HCT116 (cell line): Measurements from ENCODE around the gene ZEB2. TPM values are rescaled to one million over a fixed set of nuclear protein-coding genes. Genes with fewer than 3 reads are reported as not detected.

Experiments used
- ATAC-seq: fragments of 200-7000 bp; cut with Tn5 transposase; 2 replicates; pipeline ENCODE4 v1.9.1; 2020; ENCODE audit warnings: mild to moderate bottlenecking, moderate library complexity
- BruUV-seq: library from RNA; stranded (reverse); fragments of 400-500 nt; replicated peaks from 2 replicates; lab custom pipeline; 2021; lab: Mats Ljungman, UMichigan
- CTCF ChIA-PET: fragments of 300-600 bp; sonication (Branson Sonifier 250); formaldehyde crosslinking; loops from one replicate; lab custom pipeline; 2021; ENCODE audit warnings: antibody characterized with exemption; lab: Charles Lee
- POLR2A ChIA-PET: fragments of 300-600, 350-600 bp; sonication (Branson Sonifier 250); formaldehyde crosslinking; loops from one replicate; lab custom pipeline; 2021; ENCODE audit warnings: antibody characterized with exemption; lab: Charles Lee
- RAD21 ChIA-PET, 2 experiments: fragments of 300-600 bp; sonication (Branson Sonifier 250); formaldehyde crosslinking; loops; one replicate each; lab custom pipeline; 2023; ENCODE audit warnings: low total read pairs in 2 of 2; ENCODE audit not compliant: uncharacterized antibody in 2 of 2, unreplicated experiment in 2 of 2, low non-redundant PET in 1 of 2; lab: Charles Lee
- DNase-seq: peaks from one replicate; pipeline ENCODE4 v3.0.0-alpha.2; 2010; ENCODE audit warnings: low read depth, low spot score
- H2AFZ ChIP-seq: fragments of 200-600 bp; shearing (Covaris generic), sonication (generic); 2 replicates; pipeline ENCODE4 v1.6.1; 2017; ENCODE audit warnings: low read depth, mixed run types, mixed read lengths, antibody characterized with exemption, low read length; ENCODE audit not compliant: poor library complexity, severe bottlenecking
- H3K27ac ChIP-seq: 2 replicates; pipeline ENCODE4 v1.5.1; 2012; ENCODE audit warnings: low read depth, low read length
- H3K27me3 ChIP-seq: fragments of 200-600 bp; sonication (generic); 2 replicates; pipeline ENCODE4 v1.6.1; 2016; ENCODE audit warnings: mixed run types, low read length, mixed read lengths; ENCODE audit not compliant: insufficient read depth
- H3K36me3 ChIP-seq, 2 experiments: fragments of 200-500 bp in 1 of 2; fragments of 200-600 bp in 1 of 2; sonication (Bioruptor generic) in 1 of 2; sonication (generic) in 1 of 2; 2 replicates each; pipeline versions ENCODE4 v1.5.1 to v1.6.1; 2014 to 2016; ENCODE audit warnings: low read length in 2 of 2, inconsistent platforms in 1 of 2, mixed read lengths in 1 of 2, mixed run types in 1 of 2; ENCODE audit not compliant: insufficient read depth in 2 of 2, control insufficient read depth in 1 of 2
- H3K4me1 ChIP-seq, 2 experiments: fragments of 200-600 bp in 1 of 2; sonication (generic) in 1 of 2; 2 replicates each; pipeline versions ENCODE4 v1.5.1 to v1.6.1; 2012 to 2017; ENCODE audit warnings: low read length in 2 of 2, inconsistent platforms in 1 of 2, mild to moderate bottlenecking in 1 of 2, mixed read lengths in 1 of 2, mixed run types in 1 of 2, moderate library complexity in 1 of 2; ENCODE audit not compliant: insufficient read depth in 2 of 2, control insufficient read depth in 1 of 2
- H3K4me2 ChIP-seq: fragments of 200-600 bp; sonication (generic); 2 replicates; pipeline ENCODE4 v1.6.1; 2017; ENCODE audit warnings: mixed run types, low read length, mixed read lengths
- H3K4me3 ChIP-seq, 2 experiments: fragments of 200-600 bp in 1 of 2; sonication (generic) in 1 of 2; replicated peaks in 1 of 2; 2 replicates each; pipeline ENCODE4 v1.5.1; 2011 to 2016; ENCODE audit warnings: low read length in 2 of 2, control low read depth in 1 of 2, low read depth in 1 of 2, mild to moderate bottlenecking in 1 of 2, mixed read lengths in 1 of 2, mixed run types in 1 of 2
- H3K79me2 ChIP-seq: fragments of 200-600 bp; sonication (generic); 2 replicates; pipeline ENCODE4 v1.6.1; 2017; ENCODE audit warnings: mild to moderate bottlenecking, mixed run types, low read length, moderate library complexity, mixed read lengths; ENCODE audit not compliant: insufficient read depth
- H3K9ac ChIP-seq: fragments of 200-600 bp; sonication (generic); 2 replicates; pipeline ENCODE4 v1.6.1; 2016; ENCODE audit warnings: low read length, mixed read lengths
- H3K9me2 ChIP-seq: fragments of 200-600 bp; sonication (generic), shearing (Covaris generic); 2 replicates; pipeline ENCODE4 v1.6.1; 2017; ENCODE audit warnings: mixed run types, mild to moderate bottlenecking, moderate library complexity; ENCODE audit not compliant: insufficient read depth
- H3K9me3 ChIP-seq, 2 experiments: fragments of 200-500 bp in 1 of 2; fragments of 200-600 bp in 1 of 2; sonication (Bioruptor generic) in 1 of 2; sonication (generic) in 1 of 2; 2 replicates each; pipeline ENCODE4 v1.6.1; 2014 to 2017; ENCODE audit warnings: low read length in 2 of 2, mixed read lengths in 2 of 2, inconsistent platforms in 1 of 2, low read depth in 1 of 2, mild to moderate bottlenecking in 1 of 2, mixed run types in 1 of 2, moderate library complexity in 1 of 2; ENCODE audit not compliant: control insufficient read depth in 1 of 2, insufficient read depth in 1 of 2
- H4K20me1 ChIP-seq: fragments of 200-600 bp; sonication (generic), shearing (Covaris generic); 2 replicates; pipeline ENCODE4 v1.6.1; 2017; ENCODE audit warnings: mixed run types, mild to moderate bottlenecking, moderate library complexity; ENCODE audit not compliant: insufficient read depth
- EZH2 ChIP-seq: fragments of 200-600 bp; sonication (generic); IDR thresholded peaks from 2 replicates; pipeline ENCODE4 v1.6.1; 2017; ENCODE audit warnings: antibody characterized with exemption, mixed run types
- EZH2phosphoT487 ChIP-seq: fragments of 200-600 bp; IDR thresholded peaks from 2 replicates; pipeline ENCODE4 v1.6.1; 2018; ENCODE audit warnings: antibody characterized with exemption, borderline replicate concordance
- JUND ChIP-seq: IDR thresholded peaks from 2 replicates; pipeline ENCODE4 v1.6.1; 2012
- SIN3A ChIP-seq: IDR thresholded peaks from 2 replicates; pipeline ENCODE4 v1.6.1; 2012; ENCODE audit warnings: low read depth
- ZNF274 ChIP-seq: fragments of 200-500 bp; sonication (Bioruptor generic); IDR thresholded peaks from 2 replicates; pipeline ENCODE4 v1.6.1; 2014; ENCODE audit warnings: mild to moderate bottlenecking, low read depth, low read length, inconsistent platforms
- intact Hi-C: fragments of 100-400 bp; cut with micrococcal nuclease; formaldehyde crosslinking; loops from 2 replicates; pipeline ENCODE4 v1.10.0; 2022
- total RNA-seq: library from RNA; stranded (reverse); gene quantifications from one replicate; pipeline ENCODE4 v1.2.1, GENCODE V29; 2021; ENCODE audit not compliant: unreplicated experiment
- TF ChIP-seq, protein P1 (sequence below): IDR thresholded peaks from 2 replicates; pipeline ENCODE4 v1.6.1; 2011; ENCODE audit warnings: mild to moderate bottlenecking, low read length, moderate library complexity; ENCODE audit not compliant: insufficient replicate concordance; ENCODE audit errors: extremely low read depth
- TF ChIP-seq, protein P2 (sequence below), 3 experiments: fragments of 200-600 bp in 1 of 3; sonication (generic) in 1 of 3; IDR thresholded peaks in 2 of 3; conservative IDR thresholded peaks in 1 of 3; 2 replicates each; pipeline ENCODE4 v1.5.1; 2012 to 2017; ENCODE audit warnings: low read depth in 2 of 3, low read length in 2 of 3, antibody characterized with exemption in 1 of 3, borderline replicate concordance in 1 of 3, control low read depth in 1 of 3, mild to moderate bottlenecking in 1 of 3, mixed read lengths in 1 of 3, mixed run types in 1 of 3, moderate library complexity in 1 of 3; ENCODE audit not compliant: insufficient read depth in 1 of 3

Gene ZEB2
- total RNA-seq, 1 experiment from 2014 or later = 0.81 TPM

DNA sequence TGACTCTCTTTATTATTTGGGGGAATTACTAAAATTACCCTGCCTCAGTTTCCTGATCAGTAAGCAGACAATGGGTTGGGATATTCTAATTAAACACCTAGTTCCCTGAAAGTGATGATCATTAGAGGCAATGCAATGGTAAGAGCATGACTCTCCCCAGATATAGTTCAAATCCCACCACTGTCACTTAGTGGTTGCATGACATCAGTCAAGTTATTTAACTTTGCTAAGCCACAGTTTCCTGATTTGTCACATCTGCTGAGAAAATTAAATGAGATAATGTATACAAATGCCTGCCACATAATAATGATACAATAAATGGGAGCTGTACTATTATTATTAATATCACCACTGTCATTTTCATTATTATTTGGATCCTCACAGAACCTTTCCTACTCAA lies 29.9 kb downstream of the ZEB2 start:
- no peaks in the 10 kb centered on the region for H3K79me2 ChIP-seq
- no peaks in the 10 kb centered on the region for H3K27me3 ChIP-seq
- DNase-seq (no peak), ATAC-seq (no peak)
- H4K20me1 ChIP-seq = no peaks in the 10 kb centered on the region
- intact Hi-C loops = no loop called here
- CTCF ChIA-PET = no interaction called here
- RAD21 ChIA-PET = no interaction called here
- no peak overlapping the region for H2AFZ ChIP-seq
- H3K9me2 ChIP-seq = no peaks in the 10 kb centered on the region
- no peak overlapping the region for H3K4me2 ChIP-seq
- H3K9me3 ChIP-seq = no peaks in the 10 kb centered on the region
- H3K4me3 ChIP-seq = no peak overlapping the region
- H3K9ac ChIP-seq = no peak overlapping the region
- no peaks in the 10 kb centered on the region for H3K4me1 ChIP-seq
- POLR2A ChIA-PET = no interaction called here
- H3K27ac ChIP-seq = no peak overlapping the region
- BruUV-seq = no TSS peak
- TF ChIP-seq EZH2phosphoT487 = no peak
- TF ChIP-seq ZNF274 = no peak
- TF ChIP-seq, protein P1, sequence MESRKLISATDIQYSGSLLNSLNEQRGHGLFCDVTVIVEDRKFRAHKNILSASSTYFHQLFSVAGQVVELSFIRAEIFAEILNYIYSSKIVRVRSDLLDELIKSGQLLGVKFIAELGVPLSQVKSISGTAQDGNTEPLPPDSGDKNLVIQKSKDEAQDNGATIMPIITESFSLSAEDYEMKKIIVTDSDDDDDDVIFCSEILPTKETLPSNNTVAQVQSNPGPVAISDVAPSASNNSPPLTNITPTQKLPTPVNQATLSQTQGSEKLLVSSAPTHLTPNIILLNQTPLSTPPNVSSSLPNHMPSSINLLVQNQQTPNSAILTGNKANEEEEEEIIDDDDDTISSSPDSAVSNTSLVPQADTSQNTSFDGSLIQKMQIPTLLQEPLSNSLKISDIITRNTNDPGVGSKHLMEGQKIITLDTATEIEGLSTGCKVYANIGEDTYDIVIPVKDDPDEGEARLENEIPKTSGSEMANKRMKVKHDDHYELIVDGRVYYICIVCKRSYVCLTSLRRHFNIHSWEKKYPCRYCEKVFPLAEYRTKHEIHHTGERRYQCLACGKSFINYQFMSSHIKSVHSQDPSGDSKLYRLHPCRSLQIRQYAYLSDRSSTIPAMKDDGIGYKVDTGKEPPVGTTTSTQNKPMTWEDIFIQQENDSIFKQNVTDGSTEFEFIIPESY = no peak
- TF ChIP-seq SIN3A = no peak
- no peak for TF ChIP-seq EZH2
- TF ChIP-seq, protein P2, sequence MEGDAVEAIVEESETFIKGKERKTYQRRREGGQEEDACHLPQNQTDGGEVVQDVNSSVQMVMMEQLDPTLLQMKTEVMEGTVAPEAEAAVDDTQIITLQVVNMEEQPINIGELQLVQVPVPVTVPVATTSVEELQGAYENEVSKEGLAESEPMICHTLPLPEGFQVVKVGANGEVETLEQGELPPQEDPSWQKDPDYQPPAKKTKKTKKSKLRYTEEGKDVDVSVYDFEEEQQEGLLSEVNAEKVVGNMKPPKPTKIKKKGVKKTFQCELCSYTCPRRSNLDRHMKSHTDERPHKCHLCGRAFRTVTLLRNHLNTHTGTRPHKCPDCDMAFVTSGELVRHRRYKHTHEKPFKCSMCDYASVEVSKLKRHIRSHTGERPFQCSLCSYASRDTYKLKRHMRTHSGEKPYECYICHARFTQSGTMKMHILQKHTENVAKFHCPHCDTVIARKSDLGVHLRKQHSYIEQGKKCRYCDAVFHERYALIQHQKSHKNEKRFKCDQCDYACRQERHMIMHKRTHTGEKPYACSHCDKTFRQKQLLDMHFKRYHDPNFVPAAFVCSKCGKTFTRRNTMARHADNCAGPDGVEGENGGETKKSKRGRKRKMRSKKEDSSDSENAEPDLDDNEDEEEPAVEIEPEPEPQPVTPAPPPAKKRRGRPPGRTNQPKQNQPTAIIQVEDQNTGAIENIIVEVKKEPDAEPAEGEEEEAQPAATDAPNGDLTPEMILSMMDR (IDR thresholded peaks at IDR 0.05 in 2 of 3, conservative IDR thresholded peaks at IDR 0.05 in 1 of 3; ENCODE audit: borderline replicate concordance in 1 of 3, insufficient read depth in 1 of 3, low read depth in 2 of 3, low read length in 2 of 3) = no peak
- TF ChIP-seq JUND = no peak
- TF ChIP-seq, all 23 proteins: peak for 0
- H3K36me3 ChIP-seq = no peaks in the 10 kb centered on the region
